HepG2 (cell line): ENCODE data around the gene CMIP. TPM values are rescaled to one million over a fixed set of nuclear protein-coding genes. Genes with fewer than 3 reads are reported as not detected.

Experiments
- PPARG ChIP-seq: conservative IDR thresholded peaks from 2 replicates; pipeline ENCODE4 v1.6.1; 2016; ENCODE audit warnings: missing biosample characterization, missing genetic modification reagents
- ZBTB38 ChIP-seq: sonication (generic); formaldehyde crosslinking; IDR thresholded peaks from 2 replicates; pipeline ENCODE4 v1.5.1; 2020; ENCODE audit warnings: mild to moderate bottlenecking, missing genetic modification reagents
- ZNF232 ChIP-seq: sonication (generic); formaldehyde crosslinking; IDR thresholded peaks from 2 replicates; pipeline ENCODE4 v1.4.0; 2020; ENCODE audit warnings: missing genetic modification reagents, borderline replicate concordance
- ZNF629 ChIP-seq: sonication (generic); formaldehyde crosslinking; conservative IDR thresholded peaks from 2 replicates; pipeline ENCODE4 v1.5.0; 2020; ENCODE audit warnings: missing genetic modification reagents
- ZSCAN12 ChIP-seq: sonication (generic); formaldehyde crosslinking; IDR thresholded peaks from 2 replicates; pipeline ENCODE4 v1.9.0; 2021; ENCODE audit warnings: mild to moderate bottlenecking, missing genetic modification reagents
- polyA plus RNA-seq, 8 experiments: library from polyadenylated mRNA; depleted of rRNA in 3 of 8; stranded (reverse) in 7 of 8; unstranded in 1 of 8; fragments of >200 nt; fragmentation: Illumina TruSeq in 4 of 8; extraction: Trizol in 4 of 8; gene quantifications; 2 replicates each; pipeline versions ENCODE4 v1.2.1 to v1.2.3, GENCODE V29; 2011 to 2016; ENCODE audit warnings: low read depth in 4 of 8, missing spikeins in 1 of 8, mixed read lengths in 1 of 8; ENCODE audit not compliant: insufficient read depth in 1 of 8
- total RNA-seq, 5 experiments: library from RNA; depleted of rRNA; stranded (reverse); fragments of >200 nt; fragmentation: Illumina TruSeq; extraction: Trizol; gene quantifications; 2 replicates each; pipeline ENCODE4 v1.2.3, GENCODE V29; 2016; ENCODE audit warnings: low read depth in 1 of 5
- TF ChIP-seq, protein P1 (sequence below): sonication (generic); formaldehyde crosslinking; IDR thresholded peaks from 2 replicates; pipeline ENCODE4 v1.8.1; 2022; ENCODE audit warnings: low read depth, mild to moderate bottlenecking, missing genetic modification reagents
- TF ChIP-seq, protein P2 (sequence below): sonication (generic); formaldehyde crosslinking; IDR thresholded peaks from 2 replicates; pipeline ENCODE4 v1.9.0; 2021; ENCODE audit warnings: mild to moderate bottlenecking, missing genetic modification reagents
- TF ChIP-seq, protein P3 (sequence below): sonication (generic); formaldehyde crosslinking; IDR thresholded peaks from 2 replicates; pipeline ENCODE4 v1.8.1; 2023; ENCODE audit warnings: mild to moderate bottlenecking, moderate library complexity, missing genetic modification reagents
- TF ChIP-seq, protein P4 (sequence below): sonication (generic); formaldehyde crosslinking; conservative IDR thresholded peaks from 2 replicates; pipeline ENCODE4 v1.8.0; 2022; ENCODE audit warnings: missing genetic modification reagents
- TF ChIP-seq, protein P5 (sequence below): sonication (generic); formaldehyde crosslinking; IDR thresholded peaks from 2 replicates; pipeline ENCODE4 v1.5.1; 2020; ENCODE audit warnings: mild to moderate bottlenecking, missing genetic modification reagents, moderate library complexity

CMIP gene
- total and polyA plus RNA-seq, 2 of the 13 experiments (the other 11 are each of a cell fraction or from before 2014, with no cell fraction given), result 10.9 to 18.1 TPM

DNA sequence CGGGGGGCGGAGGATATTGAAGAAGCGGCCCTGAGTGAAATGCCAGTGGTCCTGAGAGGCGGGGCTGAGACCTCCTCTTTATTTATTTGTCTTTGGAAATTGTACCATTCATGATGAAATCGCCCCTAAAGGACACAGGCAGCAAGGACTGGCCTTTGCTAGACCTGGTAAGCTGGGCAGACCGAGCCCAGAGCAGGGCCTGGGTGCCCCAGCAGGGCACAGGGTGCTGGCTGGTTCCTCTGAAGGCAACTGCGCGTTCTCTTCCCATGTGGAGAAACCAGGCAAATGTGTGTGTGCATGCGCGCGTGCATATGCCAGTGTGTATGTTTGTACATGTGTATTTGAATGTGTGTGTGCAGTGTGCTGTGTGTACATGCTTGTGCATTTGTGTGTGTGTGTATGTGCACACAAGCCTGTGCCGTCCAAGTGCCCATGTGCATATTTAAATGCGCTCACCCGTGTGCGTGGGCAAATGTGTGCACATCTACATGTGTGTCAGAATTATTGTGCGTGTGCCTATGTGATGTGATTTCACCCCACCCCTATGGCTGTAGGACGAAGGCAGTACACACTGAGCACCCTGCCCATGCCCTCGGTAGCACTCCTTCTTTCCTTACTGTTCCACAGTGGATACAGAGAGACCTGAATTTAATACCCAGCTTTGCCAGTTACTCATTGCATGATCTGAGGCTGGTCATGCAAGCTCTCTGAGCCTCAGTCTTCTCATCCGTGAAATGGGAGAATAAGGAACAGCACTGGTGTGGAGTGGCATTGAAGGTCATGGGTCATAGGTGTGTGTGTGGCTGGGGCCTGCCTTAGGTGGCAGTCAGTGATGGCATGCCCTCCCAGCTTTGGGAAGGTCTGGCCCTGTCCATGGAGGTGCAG lies 105.2 kb downstream of the CMIP start (continued):
- TF ChIP-seq, protein P1, sequence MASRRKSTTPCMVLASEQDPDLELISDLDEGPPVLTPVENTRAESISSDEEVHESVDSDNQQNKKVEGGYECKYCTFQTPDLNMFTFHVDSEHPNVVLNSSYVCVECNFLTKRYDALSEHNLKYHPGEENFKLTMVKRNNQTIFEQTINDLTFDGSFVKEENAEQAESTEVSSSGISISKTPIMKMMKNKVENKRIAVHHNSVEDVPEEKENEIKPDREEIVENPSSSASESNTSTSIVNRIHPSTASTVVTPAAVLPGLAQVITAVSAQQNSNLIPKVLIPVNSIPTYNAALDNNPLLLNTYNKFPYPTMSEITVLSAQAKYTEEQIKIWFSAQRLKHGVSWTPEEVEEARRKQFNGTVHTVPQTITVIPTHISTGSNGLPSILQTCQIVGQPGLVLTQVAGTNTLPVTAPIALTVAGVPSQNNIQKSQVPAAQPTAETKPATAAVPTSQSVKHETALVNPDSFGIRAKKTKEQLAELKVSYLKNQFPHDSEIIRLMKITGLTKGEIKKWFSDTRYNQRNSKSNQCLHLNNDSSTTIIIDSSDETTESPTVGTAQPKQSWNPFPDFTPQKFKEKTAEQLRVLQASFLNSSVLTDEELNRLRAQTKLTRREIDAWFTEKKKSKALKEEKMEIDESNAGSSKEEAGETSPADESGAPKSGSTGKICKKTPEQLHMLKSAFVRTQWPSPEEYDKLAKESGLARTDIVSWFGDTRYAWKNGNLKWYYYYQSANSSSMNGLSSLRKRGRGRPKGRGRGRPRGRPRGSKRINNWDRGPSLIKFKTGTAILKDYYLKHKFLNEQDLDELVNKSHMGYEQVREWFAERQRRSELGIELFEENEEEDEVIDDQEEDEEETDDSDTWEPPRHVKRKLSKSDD (CRISPR knock-in tag), result 0 out of 2 replicates have a peak, but pooled peaks have one; percentile 14
- TF ChIP-seq ZNF232 (CRISPR knock-in tag) (peak; percentile 61; the same call in 1 of the 2 replicates), ZNF629 (CRISPR knock-in tag) (peak; percentile 99), ZSCAN12 (CRISPR knock-in tag) (no peak), ZBTB38 (CRISPR knock-in tag) (0 out of 2 replicates have a peak, but pooled peaks have one; percentile 20), PPARG (CRISPR knock-in tag) (no peak)
- TF ChIP-seq, protein P2, sequence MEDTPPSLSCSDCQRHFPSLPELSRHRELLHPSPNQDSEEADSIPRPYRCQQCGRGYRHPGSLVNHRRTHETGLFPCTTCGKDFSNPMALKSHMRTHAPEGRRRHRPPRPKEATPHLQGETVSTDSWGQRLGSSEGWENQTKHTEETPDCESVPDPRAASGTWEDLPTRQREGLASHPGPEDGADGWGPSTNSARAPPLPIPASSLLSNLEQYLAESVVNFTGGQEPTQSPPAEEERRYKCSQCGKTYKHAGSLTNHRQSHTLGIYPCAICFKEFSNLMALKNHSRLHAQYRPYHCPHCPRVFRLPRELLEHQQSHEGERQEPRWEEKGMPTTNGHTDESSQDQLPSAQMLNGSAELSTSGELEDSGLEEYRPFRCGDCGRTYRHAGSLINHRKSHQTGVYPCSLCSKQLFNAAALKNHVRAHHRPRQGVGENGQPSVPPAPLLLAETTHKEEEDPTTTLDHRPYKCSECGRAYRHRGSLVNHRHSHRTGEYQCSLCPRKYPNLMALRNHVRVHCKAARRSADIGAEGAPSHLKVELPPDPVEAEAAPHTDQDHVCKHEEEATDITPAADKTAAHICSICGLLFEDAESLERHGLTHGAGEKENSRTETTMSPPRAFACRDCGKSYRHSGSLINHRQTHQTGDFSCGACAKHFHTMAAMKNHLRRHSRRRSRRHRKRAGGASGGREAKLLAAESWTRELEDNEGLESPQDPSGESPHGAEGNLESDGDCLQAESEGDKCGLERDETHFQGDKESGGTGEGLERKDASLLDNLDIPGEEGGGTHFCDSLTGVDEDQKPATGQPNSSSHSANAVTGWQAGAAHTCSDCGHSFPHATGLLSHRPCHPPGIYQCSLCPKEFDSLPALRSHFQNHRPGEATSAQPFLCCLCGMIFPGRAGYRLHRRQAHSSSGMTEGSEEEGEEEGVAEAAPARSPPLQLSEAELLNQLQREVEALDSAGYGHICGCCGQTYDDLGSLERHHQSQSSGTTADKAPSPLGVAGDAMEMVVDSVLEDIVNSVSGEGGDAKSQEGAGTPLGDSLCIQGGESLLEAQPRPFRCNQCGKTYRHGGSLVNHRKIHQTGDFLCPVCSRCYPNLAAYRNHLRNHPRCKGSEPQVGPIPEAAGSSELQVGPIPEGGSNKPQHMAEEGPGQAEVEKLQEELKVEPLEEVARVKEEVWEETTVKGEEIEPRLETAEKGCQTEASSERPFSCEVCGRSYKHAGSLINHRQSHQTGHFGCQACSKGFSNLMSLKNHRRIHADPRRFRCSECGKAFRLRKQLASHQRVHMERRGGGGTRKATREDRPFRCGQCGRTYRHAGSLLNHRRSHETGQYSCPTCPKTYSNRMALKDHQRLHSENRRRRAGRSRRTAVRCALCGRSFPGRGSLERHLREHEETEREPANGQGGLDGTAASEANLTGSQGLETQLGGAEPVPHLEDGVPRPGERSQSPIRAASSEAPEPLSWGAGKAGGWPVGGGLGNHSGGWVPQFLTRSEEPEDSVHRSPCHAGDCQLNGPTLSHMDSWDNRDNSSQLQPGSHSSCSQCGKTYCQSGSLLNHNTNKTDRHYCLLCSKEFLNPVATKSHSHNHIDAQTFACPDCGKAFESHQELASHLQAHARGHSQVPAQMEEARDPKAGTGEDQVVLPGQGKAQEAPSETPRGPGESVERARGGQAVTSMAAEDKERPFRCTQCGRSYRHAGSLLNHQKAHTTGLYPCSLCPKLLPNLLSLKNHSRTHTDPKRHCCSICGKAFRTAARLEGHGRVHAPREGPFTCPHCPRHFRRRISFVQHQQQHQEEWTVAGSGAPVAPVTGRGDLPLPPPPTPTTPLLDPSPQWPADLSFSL, result peak; percentile 83; the same call in 1 of the 2 replicates
- TF ChIP-seq, protein P3, sequence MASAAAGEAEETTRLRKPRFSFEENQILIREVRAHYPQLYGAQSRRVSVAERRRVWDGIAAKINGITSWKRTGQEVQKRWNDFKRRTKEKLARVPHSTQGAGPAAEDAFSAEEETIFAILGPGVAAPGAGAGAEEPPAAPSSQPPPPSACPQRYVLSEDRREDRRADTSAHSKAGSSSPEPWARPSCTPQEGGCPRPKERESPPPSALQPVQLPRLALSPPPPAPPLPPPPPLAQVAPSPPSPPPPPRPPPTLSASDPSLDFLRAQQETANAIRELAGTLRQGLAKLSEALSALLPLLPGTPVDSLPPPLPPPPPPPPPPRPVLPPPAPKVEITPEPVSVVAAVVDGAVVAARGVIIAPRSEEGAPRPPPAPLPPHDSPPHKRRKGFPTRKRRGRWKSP (CRISPR knock-in tag), result no peak
- TF ChIP-seq, protein P4, sequence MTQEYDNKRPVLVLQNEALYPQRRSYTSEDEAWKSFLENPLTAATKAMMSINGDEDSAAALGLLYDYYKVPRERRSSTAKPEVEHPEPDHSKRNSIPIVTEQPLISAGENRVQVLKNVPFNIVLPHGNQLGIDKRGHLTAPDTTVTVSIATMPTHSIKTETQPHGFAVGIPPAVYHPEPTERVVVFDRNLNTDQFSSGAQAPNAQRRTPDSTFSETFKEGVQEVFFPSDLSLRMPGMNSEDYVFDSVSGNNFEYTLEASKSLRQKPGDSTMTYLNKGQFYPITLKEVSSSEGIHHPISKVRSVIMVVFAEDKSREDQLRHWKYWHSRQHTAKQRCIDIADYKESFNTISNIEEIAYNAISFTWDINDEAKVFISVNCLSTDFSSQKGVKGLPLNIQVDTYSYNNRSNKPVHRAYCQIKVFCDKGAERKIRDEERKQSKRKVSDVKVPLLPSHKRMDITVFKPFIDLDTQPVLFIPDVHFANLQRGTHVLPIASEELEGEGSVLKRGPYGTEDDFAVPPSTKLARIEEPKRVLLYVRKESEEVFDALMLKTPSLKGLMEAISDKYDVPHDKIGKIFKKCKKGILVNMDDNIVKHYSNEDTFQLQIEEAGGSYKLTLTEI, result no peak
- TF ChIP-seq, protein P5, sequence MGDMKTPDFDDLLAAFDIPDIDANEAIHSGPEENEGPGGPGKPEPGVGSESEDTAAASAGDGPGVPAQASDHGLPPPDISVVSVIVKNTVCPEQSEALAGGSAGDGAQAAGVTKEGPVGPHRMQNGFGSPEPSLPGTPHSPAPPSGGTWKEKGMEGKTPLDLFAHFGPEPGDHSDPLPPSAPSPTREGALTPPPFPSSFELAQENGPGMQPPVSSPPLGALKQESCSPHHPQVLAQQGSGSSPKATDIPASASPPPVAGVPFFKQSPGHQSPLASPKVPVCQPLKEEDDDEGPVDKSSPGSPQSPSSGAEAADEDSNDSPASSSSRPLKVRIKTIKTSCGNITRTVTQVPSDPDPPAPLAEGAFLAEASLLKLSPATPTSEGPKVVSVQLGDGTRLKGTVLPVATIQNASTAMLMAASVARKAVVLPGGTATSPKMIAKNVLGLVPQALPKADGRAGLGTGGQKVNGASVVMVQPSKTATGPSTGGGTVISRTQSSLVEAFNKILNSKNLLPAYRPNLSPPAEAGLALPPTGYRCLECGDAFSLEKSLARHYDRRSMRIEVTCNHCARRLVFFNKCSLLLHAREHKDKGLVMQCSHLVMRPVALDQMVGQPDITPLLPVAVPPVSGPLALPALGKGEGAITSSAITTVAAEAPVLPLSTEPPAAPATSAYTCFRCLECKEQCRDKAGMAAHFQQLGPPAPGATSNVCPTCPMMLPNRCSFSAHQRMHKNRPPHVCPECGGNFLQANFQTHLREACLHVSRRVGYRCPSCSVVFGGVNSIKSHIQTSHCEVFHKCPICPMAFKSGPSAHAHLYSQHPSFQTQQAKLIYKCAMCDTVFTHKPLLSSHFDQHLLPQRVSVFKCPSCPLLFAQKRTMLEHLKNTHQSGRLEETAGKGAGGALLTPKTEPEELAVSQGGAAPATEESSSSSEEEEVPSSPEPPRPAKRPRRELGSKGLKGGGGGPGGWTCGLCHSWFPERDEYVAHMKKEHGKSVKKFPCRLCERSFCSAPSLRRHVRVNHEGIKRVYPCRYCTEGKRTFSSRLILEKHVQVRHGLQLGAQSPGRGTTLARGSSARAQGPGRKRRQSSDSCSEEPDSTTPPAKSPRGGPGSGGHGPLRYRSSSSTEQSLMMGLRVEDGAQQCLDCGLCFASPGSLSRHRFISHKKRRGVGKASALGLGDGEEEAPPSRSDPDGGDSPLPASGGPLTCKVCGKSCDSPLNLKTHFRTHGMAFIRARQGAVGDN (CRISPR knock-in tag), result peak; percentile 86
